Cortex of kidney (tissue), 1 donor: ENCODE measurements around the gene ABCF2.

Source experiments
- DNase-seq: peaks from one replicate; lab custom pipeline; 2025; lab: John Stamatoyannopoulos, UW

Gene ABCF2

DNA sequence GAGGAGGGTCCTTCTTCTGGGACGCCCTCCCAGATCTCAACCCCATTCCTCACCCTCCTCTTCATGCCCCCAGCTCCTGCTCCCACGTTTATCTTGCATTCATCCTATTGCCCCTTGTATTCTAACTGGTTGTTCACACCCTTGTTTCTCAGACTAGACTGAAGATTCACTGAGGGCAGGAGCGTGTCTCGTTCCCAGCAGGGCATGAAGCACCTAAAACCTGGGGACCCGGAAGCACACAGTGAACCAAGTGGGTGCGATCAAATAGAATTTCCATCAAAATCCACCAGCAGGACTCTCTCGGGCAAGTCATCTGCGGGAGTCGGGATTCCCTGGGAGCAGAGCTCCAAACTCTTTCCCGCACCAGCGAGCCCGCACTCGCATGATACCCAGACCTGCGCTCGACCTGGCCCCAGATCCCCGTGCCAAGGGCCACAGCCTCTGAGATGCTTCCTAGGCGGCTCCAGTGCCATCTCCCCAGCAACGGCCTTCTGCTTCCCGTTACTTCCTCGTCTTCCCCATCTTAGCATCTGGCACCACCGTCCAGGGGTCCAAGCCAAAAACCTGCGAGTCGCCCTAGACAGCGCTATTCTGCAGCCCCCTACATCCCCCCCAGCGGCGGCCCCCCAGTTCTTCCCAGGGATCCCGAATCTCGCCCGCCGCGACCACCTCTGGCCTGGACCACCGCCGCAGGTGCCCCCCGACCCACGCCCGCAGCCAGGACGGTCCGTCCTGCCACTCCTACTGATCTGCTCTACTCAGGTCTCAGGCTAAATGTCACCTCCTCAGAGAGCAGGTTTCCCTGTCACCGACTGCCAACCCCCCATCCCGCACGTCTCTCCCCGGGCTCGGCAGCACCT is 53.4 kb downstream of the ABCF2 start:
- no peak for DNase-seq

- DNase-seq = no peak
Observed at GRCh38 chr7:151172273-151173141, 54.5 kb downstream of the ABCF2 start.

GRCh38 chr7:151168787-151169162 is 58.2 kb downstream of the ABCF2 start:
- no peak for DNase-seq

DNA sequence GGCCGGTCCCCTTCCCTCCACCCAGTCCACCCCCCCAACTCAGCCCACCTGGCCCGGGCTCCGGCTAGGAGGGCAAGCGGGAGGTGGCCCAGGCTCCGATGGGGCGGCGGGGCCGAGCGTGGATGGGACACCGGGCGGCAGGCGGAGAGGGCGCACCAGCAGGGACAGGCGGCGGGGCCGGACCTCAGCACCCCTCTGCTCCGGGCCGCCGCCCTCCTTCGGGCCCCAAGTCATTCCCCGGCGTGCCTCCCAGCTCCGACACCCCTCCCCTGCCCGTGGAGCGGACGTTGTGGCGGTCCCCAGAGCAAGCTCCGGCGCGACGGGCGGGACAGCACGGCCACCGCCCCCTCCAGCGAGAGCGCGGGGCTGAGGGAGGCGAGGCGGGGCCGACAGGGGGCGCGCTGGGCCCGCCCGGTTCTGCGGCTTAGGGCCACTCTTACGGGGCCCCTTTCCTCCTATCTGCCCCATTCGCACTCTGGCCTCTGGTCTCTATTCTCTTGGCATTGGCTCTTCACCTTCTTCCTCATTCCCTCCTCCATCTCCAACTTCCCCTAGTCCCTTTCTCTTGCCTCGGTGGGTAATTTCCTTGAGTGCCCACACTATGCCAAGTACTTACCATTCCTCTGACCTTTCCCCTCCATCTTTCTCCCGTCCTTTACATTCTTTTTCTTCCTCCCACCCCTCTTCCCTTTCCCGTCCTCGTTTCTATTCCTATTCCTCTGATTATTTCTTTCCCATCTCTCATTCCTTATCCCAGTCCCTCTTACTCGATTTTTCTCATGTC is 58.8 kb downstream of the ABCF2 start:
- DNase-seq = no peak

- DNase-seq = no peak
Observed at GRCh38 chr7:151167197-151167961, 59.6 kb downstream of the ABCF2 start, which contains the start of gene GBX1. Gene GBX1 (minus strand): TSS chr7:151167694. CDS start chr7:151167548, 146 bp downstream.

GRCh38 chr7:151166629-151167196 is 60.3 kb downstream of the ABCF2 start:
- DNase-seq = no peak
